Astrocyte (in vitro differentiated cells and primary cell): ENCODE measurements around the gene ABCC4. TPM values are rescaled to one million over a fixed set of nuclear protein-coding genes. Genes with fewer than 3 reads are reported as not detected.

Experiments used
- DNase-seq: peaks from one replicate; pipeline ENCODE4 v3.0.0-alpha.2; 2010; ENCODE audit warnings: low read depth
- FAIRE-seq: peaks from 2 replicates; lab custom pipeline; 2011; peaks lifted over from hg19 to GRCh38; lab: Jason Lieb, UNC
- H2AFZ ChIP-seq: 2 replicates; pipeline ENCODE4 v1.6.0; 2012; ENCODE audit warnings: low read depth, low read length, inconsistent platforms
- H3K27ac ChIP-seq: 2 replicates; pipeline ENCODE4 v1.5.1; 2011; ENCODE audit warnings: low read depth, low read length, inconsistent platforms
- H3K27me3 ChIP-seq: 2 replicates; pipeline ENCODE4 v1.6.0; 2011; ENCODE audit warnings: low read length, inconsistent platforms; ENCODE audit not compliant: insufficient read depth
- H3K36me3 ChIP-seq: 2 replicates; pipeline ENCODE4 v1.5.1; 2011; ENCODE audit warnings: low read length, inconsistent platforms; ENCODE audit not compliant: insufficient read depth
- H3K4me1 ChIP-seq: 2 replicates; pipeline ENCODE4 v1.5.1; 2011; ENCODE audit warnings: low read length, inconsistent platforms; ENCODE audit not compliant: insufficient read depth
- H3K4me2 ChIP-seq: 2 replicates; pipeline ENCODE4 v1.6.0; 2012; ENCODE audit warnings: low read length, inconsistent platforms
- H3K4me3 ChIP-seq: 2 replicates; pipeline ENCODE4 v1.5.1; 2011; ENCODE audit warnings: low read depth, mild to moderate bottlenecking, low read length, inconsistent platforms; ENCODE audit not compliant: insufficient read depth
- H3K79me2 ChIP-seq: 2 replicates; pipeline ENCODE4 v1.6.0; 2012; ENCODE audit warnings: mild to moderate bottlenecking, low read length, inconsistent platforms; ENCODE audit not compliant: insufficient read depth
- H3K9ac ChIP-seq: 2 replicates; pipeline ENCODE4 v1.6.0; 2012; ENCODE audit warnings: mild to moderate bottlenecking, low read length, inconsistent platforms
- H3K9me3 ChIP-seq: 2 replicates; pipeline ENCODE4 v1.5.1; 2012; ENCODE audit warnings: low read depth, mild to moderate bottlenecking, low read length, inconsistent platforms; ENCODE audit not compliant: insufficient read depth
- H4K20me1 ChIP-seq: 2 replicates; pipeline ENCODE4 v1.6.0; 2012; ENCODE audit warnings: low read length, inconsistent platforms; ENCODE audit not compliant: insufficient read depth
- H3K27ac Mint-ChIP-seq: one replicate; pipeline ENCODE4 v1.8.0; 2021; ENCODE audit warnings: mild to moderate bottlenecking, mixed read lengths; ENCODE audit not compliant: unreplicated experiment
- H3K27me3 Mint-ChIP-seq: one replicate; pipeline ENCODE4 v1.8.0; 2021; ENCODE audit warnings: low read depth, mixed read lengths; ENCODE audit not compliant: unreplicated experiment
- H3K36me3 Mint-ChIP-seq: one replicate; pipeline ENCODE4 v1.8.0; 2021; ENCODE audit warnings: low read depth, mixed read lengths; ENCODE audit not compliant: unreplicated experiment
- H3K4me1 Mint-ChIP-seq: one replicate; pipeline ENCODE4 v1.8.0; 2021; ENCODE audit warnings: low read depth, mixed read lengths; ENCODE audit not compliant: unreplicated experiment
- H3K4me3 Mint-ChIP-seq: one replicate; pipeline ENCODE4 v1.8.0; 2021; ENCODE audit warnings: mild to moderate bottlenecking, moderate library complexity, mixed read lengths; ENCODE audit not compliant: unreplicated experiment
- H3K9me3 Mint-ChIP-seq: one replicate; pipeline ENCODE4 v1.8.0; 2021; ENCODE audit warnings: mild to moderate bottlenecking, mixed read lengths; ENCODE audit not compliant: unreplicated experiment
- CTCF ChIP-seq: IDR thresholded peaks from 2 replicates; pipeline ENCODE4 v1.5.1; 2011; ENCODE audit warnings: low read depth, mild to moderate bottlenecking, inconsistent platforms, low read length, moderate library complexity; ENCODE audit not compliant: insufficient read depth
- EZH2 ChIP-seq: IDR thresholded peaks from 2 replicates; pipeline ENCODE4 v1.6.1; 2012; ENCODE audit warnings: mild to moderate bottlenecking, low read length, inconsistent platforms; ENCODE audit not compliant: insufficient read depth
- total RNA-seq: library from RNA; stranded (reverse); gene quantifications from 2 replicates; pipeline ENCODE4 v1.2.1, GENCODE V29; 2021

Gene ABCC4
- total RNA-seq, 1 donor from 2014 or later, result 15.6 TPM

- no peak for FAIRE-seq
- no peaks in the 10 kb centered on the region for H3K27me3 Mint-ChIP-seq
- peaks cover 2% of the 10 kb centered on the region for H3K36me3 Mint-ChIP-seq
- H2AFZ ChIP-seq, result no peak overlapping the region
- no peaks in the 10 kb centered on the region for H3K27me3 ChIP-seq
- DNase-seq, result no peak
- peak; percentile 53 for TF ChIP-seq CTCF
- TF ChIP-seq EZH2, result no peak
- H3K9me3 Mint-ChIP-seq, result no peaks in the 10 kb centered on the region
- H3K4me3 ChIP-seq, result no peak overlapping the region
- H4K20me1 ChIP-seq, result no peaks in the 10 kb centered on the region
- H3K9me3 ChIP-seq, result no peaks in the 10 kb centered on the region
- H3K4me1 ChIP-seq, result peaks cover 6% of the 10 kb centered on the region
- H3K9ac ChIP-seq, result no peak overlapping the region
- H3K27ac ChIP-seq, result no peak overlapping the region
- H3K4me2 ChIP-seq, result no peak overlapping the region
- H3K27ac Mint-ChIP-seq, result no peak overlapping the region
- H3K4me1 Mint-ChIP-seq, result peaks cover 2% of the 10 kb centered on the region
- no peaks in the 10 kb centered on the region for H3K36me3 ChIP-seq
- no peaks in the 10 kb centered on the region for H3K79me2 ChIP-seq
- H3K4me3 Mint-ChIP-seq, result no peak overlapping the region
These were observed 145.0 kb downstream of the ABCC4 start for GRCh38 chr13:95156208-95156607.

- Histone ChIP-seq H3K9me3 (no peaks in the 10 kb centered on the region), H3K9ac (no peak overlapping the region), H2AFZ (no peak overlapping the region), H4K20me1 (no peaks in the 10 kb centered on the region), H3K27me3 (no peaks in the 10 kb centered on the region), H3K4me3 (no peak overlapping the region), H3K27ac (no peak overlapping the region), H3K79me2 (no peaks in the 10 kb centered on the region), H3K4me1 (peaks cover 6% of the 10 kb centered on the region), H3K36me3 (no peaks in the 10 kb centered on the region), H3K4me2 (no peak overlapping the region)
- Mint-ChIP-seq H3K9me3 (no peaks in the 10 kb centered on the region), H3K27me3 (no peaks in the 10 kb centered on the region), H3K4me1 (peaks cover 2% of the 10 kb centered on the region), H3K36me3 (peaks cover 2% of the 10 kb centered on the region), H3K27ac (no peak overlapping the region), H3K4me3 (no peak overlapping the region)
- TF ChIP-seq EZH2 (no peak), CTCF (no peak)
- DNase-seq, result no peak
- no peak for FAIRE-seq
These were observed 145.7 kb downstream of the ABCC4 start for GRCh38 chr13:95155504-95155903.

- Histone ChIP-seq H3K79me2 (no peaks in the 10 kb centered on the region), H3K9ac (no peak overlapping the region), H3K27me3 (no peaks in the 10 kb centered on the region), H2AFZ (no peak overlapping the region), H3K4me3 (no peak overlapping the region), H4K20me1 (no peaks in the 10 kb centered on the region), H3K9me3 (no peaks in the 10 kb centered on the region), H3K27ac (no peak overlapping the region), H3K4me2 (no peak overlapping the region), H3K36me3 (no peaks in the 10 kb centered on the region), H3K4me1 (peaks cover 6% of the 10 kb centered on the region)
- no peak for DNase-seq
- FAIRE-seq, result no peak
- H3K36me3 Mint-ChIP-seq, result peaks cover 2% of the 10 kb centered on the region
- no peak overlapping the region for H3K4me3 Mint-ChIP-seq
- H3K4me1 Mint-ChIP-seq, result peaks cover 2% of the 10 kb centered on the region
- no peak for TF ChIP-seq EZH2
- TF ChIP-seq CTCF, result no peak
- H3K27ac Mint-ChIP-seq, result no peak overlapping the region
- no peaks in the 10 kb centered on the region for H3K9me3 Mint-ChIP-seq
- no peaks in the 10 kb centered on the region for H3K27me3 Mint-ChIP-seq
These were observed 146.2 kb downstream of the ABCC4 start for GRCh38 chr13:95155093-95155492.
